ENCODE results near the gene INSYN2B. TPM values are rescaled to one million over a fixed set of nuclear protein-coding genes. Genes with fewer than 3 reads are reported as not detected.
A peak's percentile ranks its signal among the peaks of the same experiment; 100 is the strongest.

INSYN2B gene
- total RNA-seq, 1 experiment from 2014 or later: not detected

DNA sequence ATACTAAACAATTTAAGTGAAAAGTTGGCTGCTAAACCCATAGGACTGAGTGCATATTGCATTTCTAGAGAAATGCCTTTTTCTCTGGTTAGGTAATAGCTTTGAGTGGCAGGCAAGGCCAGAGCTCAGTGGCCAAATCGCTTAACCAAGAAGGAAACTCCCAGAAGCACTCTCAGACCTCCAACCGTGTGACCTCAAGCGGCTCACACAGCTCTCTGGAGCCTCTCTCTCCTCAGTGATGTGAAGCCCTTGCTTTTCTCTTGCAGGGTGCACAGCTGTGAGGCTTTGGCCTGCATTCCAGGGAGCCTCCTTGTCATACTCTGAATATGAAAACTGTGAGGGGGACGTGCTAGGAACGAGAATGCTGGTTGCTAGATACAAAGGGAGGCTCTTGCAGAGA is 106.7 kb downstream of the INSYN2B start:
- POLR2A ChIA-PET: no interaction called here
- no peaks in the 10 kb centered on the region for H3K27me3 Mint-ChIP-seq (ENCODE audit: low read depth)
- DNase-seq (ENCODE audit: low spot score) (no peak), ATAC-seq (peak; percentile 46; the same call in 1 of the 2 replicates)
- no peaks in the 10 kb centered on the region for H3K9me3 Mint-ChIP-seq
- H3K36me3 Mint-ChIP-seq: no peaks in the 10 kb centered on the region
- H3K27ac Mint-ChIP-seq: no peak overlapping the region
- no peak overlapping the region for H3K4me3 Mint-ChIP-seq
- peaks cover 4% of the 10 kb centered on the region for H3K4me1 Mint-ChIP-seq
- CTCF ChIA-PET: interaction anchor here (1.1 kb wide), 1 partner anchor 107 kb away, joined by 6 read pairs; the partner anchor contains the start of gene INSYN2B
- TF ChIP-seq FOXP1 (CRISPR knock-in tag; IDR thresholded peaks at IDR 0.05; ENCODE audit: borderline replicate concordance) (no peak), ZNF423 (CRISPR knock-in tag; IDR thresholded peaks at IDR 0.05) (peak; percentile 53; the same call in 1 of the 2 replicates)

DNA sequence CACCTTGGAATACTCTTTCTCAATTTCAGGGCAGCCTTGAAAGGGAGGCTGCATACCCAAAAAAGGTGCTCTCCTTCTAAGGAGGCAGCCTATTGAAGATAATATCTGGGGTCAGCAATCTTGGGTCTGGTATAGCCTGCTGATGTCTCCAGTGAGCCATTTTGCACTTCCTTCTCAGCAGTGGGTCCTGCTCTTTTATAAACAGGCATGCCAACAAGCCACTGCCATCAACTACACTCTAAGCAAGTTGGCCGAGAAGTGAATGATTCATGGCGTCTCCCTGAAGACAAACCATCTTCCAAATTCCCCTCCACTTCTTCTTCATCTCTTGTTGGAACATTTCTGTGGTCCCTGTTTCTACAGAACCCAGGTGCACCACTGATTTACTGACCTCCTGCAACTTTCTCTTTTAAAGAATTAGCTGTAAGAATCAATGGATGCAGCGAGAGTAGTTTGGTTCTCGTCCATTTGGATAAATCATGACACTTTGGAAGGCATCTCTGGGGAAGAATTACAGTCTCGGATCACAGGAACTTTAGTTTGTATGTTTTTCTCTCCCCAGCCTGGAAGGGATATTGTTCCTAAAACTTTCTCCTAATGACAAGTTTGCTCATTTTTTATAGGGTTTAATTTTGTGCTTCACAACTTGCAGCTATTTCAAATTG is 108.3 kb downstream of the INSYN2B start:
- peaks cover 4% of the 10 kb centered on the region for H3K4me1 Mint-ChIP-seq
- POLR2A ChIA-PET: interaction anchor here (0.5 kb wide), 1 partner anchor 104 kb away, joined by 4 read pairs; no protein-coding TSS in a partner anchor
- ATAC-seq (no peak), DNase-seq (ENCODE audit: low spot score) (no peak)
- H3K27me3 Mint-ChIP-seq (ENCODE audit: low read depth): no peaks in the 10 kb centered on the region
- TF ChIP-seq, protein P1, sequence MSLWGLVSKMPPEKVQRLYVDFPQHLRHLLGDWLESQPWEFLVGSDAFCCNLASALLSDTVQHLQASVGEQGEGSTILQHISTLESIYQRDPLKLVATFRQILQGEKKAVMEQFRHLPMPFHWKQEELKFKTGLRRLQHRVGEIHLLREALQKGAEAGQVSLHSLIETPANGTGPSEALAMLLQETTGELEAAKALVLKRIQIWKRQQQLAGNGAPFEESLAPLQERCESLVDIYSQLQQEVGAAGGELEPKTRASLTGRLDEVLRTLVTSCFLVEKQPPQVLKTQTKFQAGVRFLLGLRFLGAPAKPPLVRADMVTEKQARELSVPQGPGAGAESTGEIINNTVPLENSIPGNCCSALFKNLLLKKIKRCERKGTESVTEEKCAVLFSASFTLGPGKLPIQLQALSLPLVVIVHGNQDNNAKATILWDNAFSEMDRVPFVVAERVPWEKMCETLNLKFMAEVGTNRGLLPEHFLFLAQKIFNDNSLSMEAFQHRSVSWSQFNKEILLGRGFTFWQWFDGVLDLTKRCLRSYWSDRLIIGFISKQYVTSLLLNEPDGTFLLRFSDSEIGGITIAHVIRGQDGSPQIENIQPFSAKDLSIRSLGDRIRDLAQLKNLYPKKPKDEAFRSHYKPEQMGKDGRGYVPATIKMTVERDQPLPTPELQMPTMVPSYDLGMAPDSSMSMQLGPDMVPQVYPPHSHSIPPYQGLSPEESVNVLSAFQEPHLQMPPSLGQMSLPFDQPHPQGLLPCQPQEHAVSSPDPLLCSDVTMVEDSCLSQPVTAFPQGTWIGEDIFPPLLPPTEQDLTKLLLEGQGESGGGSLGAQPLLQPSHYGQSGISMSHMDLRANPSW (CRISPR knock-in tag; conservative IDR thresholded peaks at IDR 0.05; ENCODE audit: low read depth): no peak
- TF ChIP-seq, protein P2, sequence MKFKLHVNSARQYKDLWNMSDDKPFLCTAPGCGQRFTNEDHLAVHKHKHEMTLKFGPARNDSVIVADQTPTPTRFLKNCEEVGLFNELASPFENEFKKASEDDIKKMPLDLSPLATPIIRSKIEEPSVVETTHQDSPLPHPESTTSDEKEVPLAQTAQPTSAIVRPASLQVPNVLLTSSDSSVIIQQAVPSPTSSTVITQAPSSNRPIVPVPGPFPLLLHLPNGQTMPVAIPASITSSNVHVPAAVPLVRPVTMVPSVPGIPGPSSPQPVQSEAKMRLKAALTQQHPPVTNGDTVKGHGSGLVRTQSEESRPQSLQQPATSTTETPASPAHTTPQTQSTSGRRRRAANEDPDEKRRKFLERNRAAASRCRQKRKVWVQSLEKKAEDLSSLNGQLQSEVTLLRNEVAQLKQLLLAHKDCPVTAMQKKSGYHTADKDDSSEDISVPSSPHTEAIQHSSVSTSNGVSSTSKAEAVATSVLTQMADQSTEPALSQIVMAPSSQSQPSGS (CRISPR knock-in tag; IDR thresholded peaks at IDR 0.05; ENCODE audit: borderline replicate concordance, low read depth): no peak
- no peak for TF ChIP-seq TEAD1 (CRISPR knock-in tag; IDR thresholded peaks at IDR 0.05)
- no peak for TF ChIP-seq OVOL2 (CRISPR knock-in tag; IDR thresholded peaks at IDR 0.05; ENCODE audit: borderline replicate concordance)
- no peak for TF ChIP-seq NR3C1 (CRISPR knock-in tag; conservative IDR thresholded peaks at IDR 0.05; ENCODE audit: low read depth)
- no peak for TF ChIP-seq EMX1 (CRISPR knock-in tag; IDR thresholded peaks at IDR 0.05)
- TF ChIP-seq, protein P3, sequence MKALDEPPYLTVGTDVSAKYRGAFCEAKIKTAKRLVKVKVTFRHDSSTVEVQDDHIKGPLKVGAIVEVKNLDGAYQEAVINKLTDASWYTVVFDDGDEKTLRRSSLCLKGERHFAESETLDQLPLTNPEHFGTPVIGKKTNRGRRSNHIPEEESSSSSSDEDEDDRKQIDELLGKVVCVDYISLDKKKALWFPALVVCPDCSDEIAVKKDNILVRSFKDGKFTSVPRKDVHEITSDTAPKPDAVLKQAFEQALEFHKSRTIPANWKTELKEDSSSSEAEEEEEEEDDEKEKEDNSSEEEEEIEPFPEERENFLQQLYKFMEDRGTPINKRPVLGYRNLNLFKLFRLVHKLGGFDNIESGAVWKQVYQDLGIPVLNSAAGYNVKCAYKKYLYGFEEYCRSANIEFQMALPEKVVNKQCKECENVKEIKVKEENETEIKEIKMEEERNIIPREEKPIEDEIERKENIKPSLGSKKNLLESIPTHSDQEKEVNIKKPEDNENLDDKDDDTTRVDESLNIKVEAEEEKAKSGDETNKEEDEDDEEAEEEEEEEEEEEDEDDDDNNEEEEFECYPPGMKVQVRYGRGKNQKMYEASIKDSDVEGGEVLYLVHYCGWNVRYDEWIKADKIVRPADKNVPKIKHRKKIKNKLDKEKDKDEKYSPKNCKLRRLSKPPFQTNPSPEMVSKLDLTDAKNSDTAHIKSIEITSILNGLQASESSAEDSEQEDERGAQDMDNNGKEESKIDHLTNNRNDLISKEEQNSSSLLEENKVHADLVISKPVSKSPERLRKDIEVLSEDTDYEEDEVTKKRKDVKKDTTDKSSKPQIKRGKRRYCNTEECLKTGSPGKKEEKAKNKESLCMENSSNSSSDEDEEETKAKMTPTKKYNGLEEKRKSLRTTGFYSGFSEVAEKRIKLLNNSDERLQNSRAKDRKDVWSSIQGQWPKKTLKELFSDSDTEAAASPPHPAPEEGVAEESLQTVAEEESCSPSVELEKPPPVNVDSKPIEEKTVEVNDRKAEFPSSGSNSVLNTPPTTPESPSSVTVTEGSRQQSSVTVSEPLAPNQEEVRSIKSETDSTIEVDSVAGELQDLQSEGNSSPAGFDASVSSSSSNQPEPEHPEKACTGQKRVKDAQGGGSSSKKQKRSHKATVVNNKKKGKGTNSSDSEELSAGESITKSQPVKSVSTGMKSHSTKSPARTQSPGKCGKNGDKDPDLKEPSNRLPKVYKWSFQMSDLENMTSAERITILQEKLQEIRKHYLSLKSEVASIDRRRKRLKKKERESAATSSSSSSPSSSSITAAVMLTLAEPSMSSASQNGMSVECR (CRISPR knock-in tag; IDR thresholded peaks at IDR 0.05; ENCODE audit: borderline replicate concordance): no peak
- TF ChIP-seq SMAD3 (CRISPR knock-in tag; IDR thresholded peaks at IDR 0.05; ENCODE audit: borderline replicate concordance): no peak
- TF ChIP-seq, protein P4, sequence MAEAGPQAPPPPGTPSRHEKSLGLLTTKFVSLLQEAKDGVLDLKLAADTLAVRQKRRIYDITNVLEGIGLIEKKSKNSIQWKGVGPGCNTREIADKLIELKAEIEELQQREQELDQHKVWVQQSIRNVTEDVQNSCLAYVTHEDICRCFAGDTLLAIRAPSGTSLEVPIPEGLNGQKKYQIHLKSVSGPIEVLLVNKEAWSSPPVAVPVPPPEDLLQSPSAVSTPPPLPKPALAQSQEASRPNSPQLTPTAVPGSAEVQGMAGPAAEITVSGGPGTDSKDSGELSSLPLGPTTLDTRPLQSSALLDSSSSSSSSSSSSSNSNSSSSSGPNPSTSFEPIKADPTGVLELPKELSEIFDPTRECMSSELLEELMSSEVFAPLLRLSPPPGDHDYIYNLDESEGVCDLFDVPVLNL (CRISPR knock-in tag; IDR thresholded peaks at IDR 0.05; ENCODE audit: borderline replicate concordance, low read depth): no peak
- TF ChIP-seq, protein P5, sequence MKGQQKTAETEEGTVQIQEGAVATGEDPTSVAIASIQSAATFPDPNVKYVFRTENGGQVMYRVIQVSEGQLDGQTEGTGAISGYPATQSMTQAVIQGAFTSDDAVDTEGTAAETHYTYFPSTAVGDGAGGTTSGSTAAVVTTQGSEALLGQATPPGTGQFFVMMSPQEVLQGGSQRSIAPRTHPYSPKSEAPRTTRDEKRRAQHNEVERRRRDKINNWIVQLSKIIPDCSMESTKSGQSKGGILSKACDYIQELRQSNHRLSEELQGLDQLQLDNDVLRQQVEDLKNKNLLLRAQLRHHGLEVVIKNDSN (CRISPR knock-in tag; IDR thresholded peaks at IDR 0.05): no peak
- TF ChIP-seq, protein P6, sequence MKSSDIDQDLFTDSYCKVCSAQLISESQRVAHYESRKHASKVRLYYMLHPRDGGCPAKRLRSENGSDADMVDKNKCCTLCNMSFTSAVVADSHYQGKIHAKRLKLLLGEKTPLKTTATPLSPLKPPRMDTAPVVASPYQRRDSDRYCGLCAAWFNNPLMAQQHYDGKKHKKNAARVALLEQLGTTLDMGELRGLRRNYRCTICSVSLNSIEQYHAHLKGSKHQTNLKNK (CRISPR knock-in tag; IDR thresholded peaks at IDR 0.05): no peak
- TF ChIP-seq FOXP1 (CRISPR knock-in tag; IDR thresholded peaks at IDR 0.05; ENCODE audit: borderline replicate concordance): no peak
- TF ChIP-seq CBFB (CRISPR knock-in tag; IDR thresholded peaks at IDR 0.05; ENCODE audit: low read depth): no peak
- TF ChIP-seq NFYB (CRISPR knock-in tag; conservative IDR thresholded peaks at IDR 0.05; ENCODE audit: low read depth): no peak
- TF ChIP-seq SOX15 (CRISPR knock-in tag; IDR thresholded peaks at IDR 0.05): no peak
- TF ChIP-seq, protein P7, sequence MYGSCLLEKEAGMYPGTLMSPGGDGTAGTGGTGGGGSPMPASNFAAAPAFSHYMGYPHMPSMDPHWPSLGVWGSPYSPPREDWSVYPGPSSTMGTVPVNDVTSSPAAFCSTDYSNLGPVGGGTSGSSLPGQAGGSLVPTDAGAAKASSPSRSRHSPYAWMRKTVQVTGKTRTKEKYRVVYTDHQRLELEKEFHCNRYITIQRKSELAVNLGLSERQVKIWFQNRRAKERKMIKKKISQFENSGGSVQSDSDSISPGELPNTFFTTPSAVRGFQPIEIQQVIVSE (CRISPR knock-in tag; IDR thresholded peaks at IDR 0.05; ENCODE audit: borderline replicate concordance): no peak
- no peak for TF ChIP-seq ZNF263 (CRISPR knock-in tag; IDR thresholded peaks at IDR 0.05; ENCODE audit: low read depth)
- no peak for TF ChIP-seq NFE2L1 (CRISPR knock-in tag; IDR thresholded peaks at IDR 0.05)
- TF ChIP-seq, protein P8, sequence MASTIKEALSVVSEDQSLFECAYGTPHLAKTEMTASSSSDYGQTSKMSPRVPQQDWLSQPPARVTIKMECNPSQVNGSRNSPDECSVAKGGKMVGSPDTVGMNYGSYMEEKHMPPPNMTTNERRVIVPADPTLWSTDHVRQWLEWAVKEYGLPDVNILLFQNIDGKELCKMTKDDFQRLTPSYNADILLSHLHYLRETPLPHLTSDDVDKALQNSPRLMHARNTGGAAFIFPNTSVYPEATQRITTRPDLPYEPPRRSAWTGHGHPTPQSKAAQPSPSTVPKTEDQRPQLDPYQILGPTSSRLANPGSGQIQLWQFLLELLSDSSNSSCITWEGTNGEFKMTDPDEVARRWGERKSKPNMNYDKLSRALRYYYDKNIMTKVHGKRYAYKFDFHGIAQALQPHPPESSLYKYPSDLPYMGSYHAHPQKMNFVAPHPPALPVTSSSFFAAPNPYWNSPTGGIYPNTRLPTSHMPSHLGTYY (CRISPR knock-in tag; IDR thresholded peaks at IDR 0.05): no peak
- no peak for TF ChIP-seq NR2C2 (CRISPR knock-in tag; IDR thresholded peaks at IDR 0.05)
- no peak overlapping the region for H3K27ac Mint-ChIP-seq
- H3K36me3 Mint-ChIP-seq: no peaks in the 10 kb centered on the region
- CTCF ChIA-PET: interaction anchor here (0.8 kb wide), 1 partner anchor 108 kb away, joined by 4 read pairs; the partner anchor contains the start of gene INSYN2B
- no peak overlapping the region for H3K4me3 Mint-ChIP-seq
- no peaks in the 10 kb centered on the region for H3K9me3 Mint-ChIP-seq

All from WTC11 (cell line).